ENCODE results near the gene SNX13.

The SNX13 gene

DNA sequence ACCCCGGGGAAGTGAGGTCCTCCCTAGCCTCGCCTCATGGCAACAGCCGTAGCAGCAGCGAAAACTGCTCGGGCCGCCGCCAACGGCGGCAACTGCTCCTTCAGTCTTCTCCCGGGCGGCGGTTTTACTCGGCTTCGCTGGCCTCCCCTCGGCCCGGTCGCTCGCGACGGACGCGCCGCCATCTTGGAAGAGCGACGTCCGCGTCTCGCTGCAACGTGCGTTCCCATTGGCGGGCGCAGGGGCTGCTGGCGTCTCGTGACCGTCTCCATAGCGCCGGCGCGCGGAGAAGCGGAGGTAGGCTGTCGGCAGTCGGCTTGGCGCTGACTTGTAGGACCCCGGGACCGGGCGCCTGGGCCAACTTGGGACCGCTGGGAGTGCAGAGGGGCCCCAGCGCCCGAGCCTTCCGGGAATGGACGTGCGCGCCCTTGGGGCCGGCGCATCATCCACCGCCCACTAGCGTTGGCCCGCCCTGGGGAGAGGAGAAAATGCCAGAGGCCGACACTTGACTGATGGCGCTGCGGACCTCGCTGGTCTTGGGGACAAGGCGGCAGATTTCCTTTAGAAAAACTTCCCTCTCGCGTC lies at the start of gene SNX13:
TSS of gene SNX13 (minus strand) at position 193 of the 582 bp plus-strand sequence. CDS start 199 bp downstream, outside the sequence.
- Mint-ChIP-seq H3K4me1 (peaks cover 43% of the 10 kb centered on the region), H3K36me3 (peaks cover 6% of the 10 kb centered on the region), H3K9me3 (no peaks in the 10 kb centered on the region), H3K4me3 (peak within 1 kb of the TSS; percentile 90), H3K27ac (peak within 1 kb of the TSS; percentile 99)
- DNase-seq (ENCODE audit: low spot score in 2 of 2), result peak; percentile 76 to 91
- ATAC-seq, result peak; percentile 94

- no peaks in the 10 kb centered on the region for H3K9me3 Mint-ChIP-seq
- ATAC-seq (no peak), DNase-seq (ENCODE audit: low spot score in 2 of 2) (no peak)
- H3K27ac Mint-ChIP-seq, result no peak overlapping the region
- H3K36me3 Mint-ChIP-seq, result no peaks in the 10 kb centered on the region
- H3K4me1 Mint-ChIP-seq, result peaks cover 9% of the 10 kb centered on the region
- no peak overlapping the region for H3K4me3 Mint-ChIP-seq
These were observed 49.3 kb upstream of the SNX13 start for GRCh38 chr7:17989546-17989945.

- no peak overlapping the region for H3K27ac Mint-ChIP-seq
- no peaks in the 10 kb centered on the region for H3K9me3 Mint-ChIP-seq
- no peak overlapping the region for H3K4me3 Mint-ChIP-seq
- ATAC-seq, result no peak
- H3K36me3 Mint-ChIP-seq, result no peaks in the 10 kb centered on the region
- peaks cover 4% of the 10 kb centered on the region for H3K4me1 Mint-ChIP-seq
- DNase-seq (ENCODE audit: low spot score in 2 of 2), result no peak
These were observed 48.6 kb upstream of the SNX13 start for GRCh38 chr7:17988858-17989257.

DNA sequence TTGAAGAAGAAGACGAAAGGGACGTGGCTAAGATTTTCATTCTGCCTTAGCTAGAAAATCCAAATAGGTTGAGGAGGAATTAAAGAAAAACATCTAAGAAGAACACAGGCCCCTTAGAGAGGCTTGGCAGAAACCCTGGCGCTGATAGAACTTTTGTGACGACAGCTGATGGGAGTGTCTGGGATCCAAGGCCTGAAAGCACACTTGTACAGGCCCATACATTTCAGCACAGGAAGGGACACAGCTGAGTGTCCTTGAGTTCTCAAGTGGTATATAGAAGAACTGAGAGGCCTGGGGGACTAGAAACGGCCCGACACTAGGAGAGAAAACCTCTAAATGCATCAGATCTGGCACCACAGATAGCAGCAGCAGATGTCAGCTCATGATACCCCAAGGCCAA lies 47.8 kb upstream of the SNX13 start:
- H3K36me3 Mint-ChIP-seq, result no peaks in the 10 kb centered on the region
- H3K4me3 Mint-ChIP-seq, result no peak overlapping the region
- no peak overlapping the region for H3K27ac Mint-ChIP-seq
- peaks cover 2% of the 10 kb centered on the region for H3K9me3 Mint-ChIP-seq
- H3K4me1 Mint-ChIP-seq, result peaks cover 3% of the 10 kb centered on the region
- no peak for ATAC-seq
- no peak for DNase-seq (ENCODE audit: low spot score in 2 of 2)

GRCh38 chr7:17986851-17987250 lies 46.6 kb upstream of the SNX13 start:
- ATAC-seq (no peak), DNase-seq (ENCODE audit: low spot score in 2 of 2) (no peak)
- Mint-ChIP-seq H3K9me3 (peaks cover 3% of the 10 kb centered on the region), H3K27ac (no peak overlapping the region), H3K36me3 (no peaks in the 10 kb centered on the region), H3K4me1 (peaks cover 6% of the 10 kb centered on the region), H3K4me3 (no peak overlapping the region)

GRCh38 chr7:17985473-17986239 lies 45.4 kb upstream of the SNX13 start:
- H3K27ac Mint-ChIP-seq, result no peak overlapping the region
- peaks cover 6% of the 10 kb centered on the region for H3K4me1 Mint-ChIP-seq
- no peak overlapping the region for H3K4me3 Mint-ChIP-seq
- no peaks in the 10 kb centered on the region for H3K36me3 Mint-ChIP-seq
- H3K9me3 Mint-ChIP-seq, result peaks cover 3% of the 10 kb centered on the region
- ATAC-seq (no peak), DNase-seq (ENCODE audit: low spot score in 2 of 2) (no peak)

DNA sequence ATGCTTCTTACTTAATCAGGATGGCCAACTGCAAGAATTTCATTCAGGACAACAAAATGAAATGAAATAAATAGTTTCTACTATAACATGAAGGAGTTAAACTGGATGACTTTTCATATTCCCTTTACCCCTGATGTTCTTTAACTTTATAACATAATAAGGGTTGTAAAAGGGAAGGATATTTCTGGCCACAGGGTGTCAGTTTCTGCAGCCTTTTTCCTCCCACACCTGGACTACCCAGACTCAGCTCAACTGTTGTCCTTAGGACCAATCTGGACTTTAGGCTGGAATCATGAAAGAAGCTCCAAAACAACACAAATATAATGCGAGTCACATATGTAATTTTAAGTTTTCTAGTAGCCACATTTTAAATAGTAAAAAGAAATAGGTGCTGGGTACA lies 44.0 kb upstream of the SNX13 start:
- Mint-ChIP-seq H3K36me3 (no peaks in the 10 kb centered on the region), H3K27ac (no peak overlapping the region), H3K4me1 (peaks cover 6% of the 10 kb centered on the region), H3K9me3 (peaks cover 3% of the 10 kb centered on the region), H3K4me3 (no peak overlapping the region)
- no peak for ATAC-seq
- DNase-seq (ENCODE audit: low spot score in 2 of 2), result no peak

- ATAC-seq, result no peak
- no peak overlapping the region for H3K4me3 Mint-ChIP-seq
- H3K36me3 Mint-ChIP-seq, result no peaks in the 10 kb centered on the region
- H3K9me3 Mint-ChIP-seq, result peaks cover 3% of the 10 kb centered on the region
- DNase-seq (ENCODE audit: low spot score in 2 of 2), result no peak
- no peak overlapping the region for H3K27ac Mint-ChIP-seq
- peaks cover 6% of the 10 kb centered on the region for H3K4me1 Mint-ChIP-seq
These were observed 43.1 kb upstream of the SNX13 start for GRCh38 chr7:17983221-17984062.

GRCh38 chr7:17976952-17977351 lies 36.7 kb upstream of the SNX13 start:
- no peaks in the 10 kb centered on the region for H3K36me3 Mint-ChIP-seq
- H3K9me3 Mint-ChIP-seq, result no peaks in the 10 kb centered on the region
- no peak overlapping the region for H3K4me3 Mint-ChIP-seq
- H3K4me1 Mint-ChIP-seq, result no peaks in the 10 kb centered on the region
- H3K27ac Mint-ChIP-seq, result no peak overlapping the region
- ATAC-seq (peak; percentile 60), DNase-seq (ENCODE audit: low spot score in 2 of 2) (no peak)

GRCh38 chr7:17971411-17971810 lies 31.1 kb upstream of the SNX13 start:
- H3K36me3 Mint-ChIP-seq, result no peaks in the 10 kb centered on the region
- DNase-seq (ENCODE audit: low spot score in 2 of 2), result no peak
- no peaks in the 10 kb centered on the region for H3K4me1 Mint-ChIP-seq
- H3K4me3 Mint-ChIP-seq, result no peak overlapping the region
- no peak overlapping the region for H3K27ac Mint-ChIP-seq
- no peak for ATAC-seq
- no peaks in the 10 kb centered on the region for H3K9me3 Mint-ChIP-seq

GRCh38 chr7:17968791-17969715 lies 28.8 kb upstream of the SNX13 start:
- no peak for DNase-seq (ENCODE audit: low spot score in 2 of 2)
- H3K27ac Mint-ChIP-seq, result no peak overlapping the region
- ATAC-seq, result no peak
- H3K36me3 Mint-ChIP-seq, result no peaks in the 10 kb centered on the region
- H3K4me1 Mint-ChIP-seq, result no peaks in the 10 kb centered on the region
- no peaks in the 10 kb centered on the region for H3K9me3 Mint-ChIP-seq
- H3K4me3 Mint-ChIP-seq, result no peak overlapping the region

- ATAC-seq (no peak), DNase-seq (ENCODE audit: low spot score in 2 of 2) (no peak)
- no peak overlapping the region for H3K4me3 Mint-ChIP-seq
- no peaks in the 10 kb centered on the region for H3K4me1 Mint-ChIP-seq
- H3K36me3 Mint-ChIP-seq, result no peaks in the 10 kb centered on the region
- H3K27ac Mint-ChIP-seq, result no peak overlapping the region
- no peaks in the 10 kb centered on the region for H3K9me3 Mint-ChIP-seq
These were observed 26.4 kb upstream of the SNX13 start for GRCh38 chr7:17966706-17967105.

DNA sequence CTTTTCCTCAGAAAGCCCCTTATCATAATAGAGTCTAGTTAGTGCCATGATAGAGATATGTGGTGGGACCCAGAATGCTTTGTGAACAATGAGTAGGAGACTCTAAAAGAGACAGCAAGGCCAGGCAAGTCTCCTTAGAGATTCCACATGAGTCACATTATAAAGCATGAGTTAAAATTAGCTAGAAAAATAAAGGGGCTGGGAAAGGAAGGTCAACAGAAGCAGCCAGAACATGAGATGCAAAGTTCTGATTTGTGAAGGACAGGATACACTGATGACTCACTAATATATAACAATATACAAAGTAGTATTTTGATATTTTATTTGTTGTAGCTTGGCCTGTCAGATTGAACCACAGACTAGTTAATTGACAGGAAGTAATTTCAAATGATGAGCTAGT lies 25.3 kb upstream of the SNX13 start:
- Mint-ChIP-seq H3K27ac (no peak overlapping the region), H3K36me3 (no peaks in the 10 kb centered on the region), H3K4me3 (no peak overlapping the region), H3K9me3 (no peaks in the 10 kb centered on the region), H3K4me1 (no peaks in the 10 kb centered on the region)
- ATAC-seq, result no peak
- no peak for DNase-seq (ENCODE audit: low spot score in 2 of 2)

DNA sequence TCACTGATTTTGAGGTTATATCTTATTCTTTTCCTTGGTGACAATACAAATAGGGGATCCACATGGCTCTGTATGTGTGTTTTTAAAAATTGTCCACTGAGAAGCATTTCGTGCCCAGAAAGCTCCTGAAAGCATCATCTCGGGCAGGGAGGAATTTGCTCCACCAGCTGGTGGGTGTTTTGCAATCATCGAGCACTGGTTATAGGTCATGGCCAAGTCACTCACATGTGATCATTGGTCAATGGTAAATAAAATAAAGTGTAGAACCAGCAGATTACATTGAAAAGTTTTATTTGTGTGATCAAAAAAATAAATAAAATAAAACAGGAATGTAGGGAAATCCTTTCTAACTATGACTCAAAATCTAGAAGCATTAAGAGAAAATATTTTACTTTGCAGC lies 23.0 kb upstream of the SNX13 start:
- DNase-seq (ENCODE audit: low spot score in 2 of 2) (no peak), ATAC-seq (no peak)
- Mint-ChIP-seq H3K4me3 (no peak overlapping the region), H3K4me1 (no peaks in the 10 kb centered on the region), H3K9me3 (no peaks in the 10 kb centered on the region), H3K27ac (no peak overlapping the region), H3K36me3 (no peaks in the 10 kb centered on the region)

GRCh38 chr7:17962652-17963051 lies 22.4 kb upstream of the SNX13 start:
- Mint-ChIP-seq H3K27ac (no peak overlapping the region), H3K36me3 (no peaks in the 10 kb centered on the region), H3K9me3 (no peaks in the 10 kb centered on the region), H3K4me1 (no peaks in the 10 kb centered on the region), H3K4me3 (no peak overlapping the region)
- no peak for DNase-seq (ENCODE audit: low spot score in 2 of 2)
- no peak for ATAC-seq

Data from stimulated activated effector memory CD8-positive, alpha-beta T cell treated with anti-CD3 and anti-CD28 coated beads, Interleukin-12 subunit alpha, Interleukin-12 subunit beta, amount 100 ng/mL, for 72 hours (primary cell).